ENCODE measurements around the gene OR4D2. TPM values are rescaled to one million over a fixed set of nuclear protein-coding genes. Genes with fewer than 3 reads are reported as not detected.

The OR4D2 gene
- polyA plus RNA-seq, 1 donor (not counting 4 experiments of a cell fraction or from before 2014, with no cell fraction given), result not detected

DNA sequence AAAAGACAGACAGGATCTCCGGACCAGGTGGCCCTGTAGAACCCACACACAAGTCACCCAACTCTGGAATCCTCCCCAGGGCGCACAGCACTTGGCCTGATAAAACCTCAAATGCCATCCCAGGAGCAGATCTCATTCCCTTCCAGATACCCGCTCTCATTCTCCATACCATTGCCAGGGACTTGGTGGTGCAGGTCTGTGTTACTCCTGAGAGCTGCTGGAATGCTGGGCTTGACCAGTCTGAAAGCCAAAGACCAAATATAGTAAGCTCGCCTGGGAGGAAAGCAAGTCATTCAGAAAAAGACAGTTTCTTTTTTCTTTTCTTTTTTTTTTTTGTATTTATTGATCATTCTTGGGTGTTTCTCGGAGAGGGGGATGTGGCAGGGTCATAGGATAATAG, 41.6 kb downstream of the OR4D2 start:
- dilution Hi-C loops (cut with MboI; ENCODE audit: extremely low pct_ligation_motif_present, low sequenced_read_pairs), result no loop called here
- DNase-seq (ENCODE audit: low read depth, low spot score), result no peak
- no peak overlapping the region for H3K4me2 ChIP-seq (ENCODE audit: control insufficient read depth, extremely low read depth, insufficient read depth, low read depth, low read length)
- H3K79me2 ChIP-seq (ENCODE audit: control insufficient read depth, insufficient read depth, low read length), result no peaks in the 10 kb centered on the region
- H3K9me1 ChIP-seq (ENCODE audit: control insufficient read depth, extremely low read depth, insufficient read depth, low read length), result no peaks in the 10 kb centered on the region
- no peak overlapping the region for H3K27ac ChIP-seq (ENCODE audit: control insufficient read depth, insufficient read depth, low read length)
- H3K27me3 ChIP-seq (ENCODE audit: control insufficient read depth, extremely low read depth, insufficient read depth, low read length), result no peaks in the 10 kb centered on the region
- H3K4me3 ChIP-seq (ENCODE audit: control insufficient read depth in 2 of 3, extremely low read depth in 1 of 3, insufficient read depth in 2 of 3, low read depth in 1 of 3, low read length in 3 of 3), result no peak overlapping the region
- H3K9ac ChIP-seq (ENCODE audit: control insufficient read depth, extremely low read depth, insufficient read depth, low read length), result no peak overlapping the region
- no peaks in the 10 kb centered on the region for H3K4me1 ChIP-seq (ENCODE audit: control insufficient read depth, extremely low read depth, insufficient read depth, low read length)
- no peak overlapping the region for H2AFZ ChIP-seq (ENCODE audit: control insufficient read depth, low read length)
- TF ChIP-seq EZH2 (IDR thresholded peaks at IDR 0.05; ENCODE audit: low read length), result no peak
- TF ChIP-seq, protein P1, sequence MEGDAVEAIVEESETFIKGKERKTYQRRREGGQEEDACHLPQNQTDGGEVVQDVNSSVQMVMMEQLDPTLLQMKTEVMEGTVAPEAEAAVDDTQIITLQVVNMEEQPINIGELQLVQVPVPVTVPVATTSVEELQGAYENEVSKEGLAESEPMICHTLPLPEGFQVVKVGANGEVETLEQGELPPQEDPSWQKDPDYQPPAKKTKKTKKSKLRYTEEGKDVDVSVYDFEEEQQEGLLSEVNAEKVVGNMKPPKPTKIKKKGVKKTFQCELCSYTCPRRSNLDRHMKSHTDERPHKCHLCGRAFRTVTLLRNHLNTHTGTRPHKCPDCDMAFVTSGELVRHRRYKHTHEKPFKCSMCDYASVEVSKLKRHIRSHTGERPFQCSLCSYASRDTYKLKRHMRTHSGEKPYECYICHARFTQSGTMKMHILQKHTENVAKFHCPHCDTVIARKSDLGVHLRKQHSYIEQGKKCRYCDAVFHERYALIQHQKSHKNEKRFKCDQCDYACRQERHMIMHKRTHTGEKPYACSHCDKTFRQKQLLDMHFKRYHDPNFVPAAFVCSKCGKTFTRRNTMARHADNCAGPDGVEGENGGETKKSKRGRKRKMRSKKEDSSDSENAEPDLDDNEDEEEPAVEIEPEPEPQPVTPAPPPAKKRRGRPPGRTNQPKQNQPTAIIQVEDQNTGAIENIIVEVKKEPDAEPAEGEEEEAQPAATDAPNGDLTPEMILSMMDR (optimal IDR thresholded peaks at IDR 0.05 in 1 of 3, IDR thresholded peaks at IDR 0.05 in 1 of 3, conservative IDR thresholded peaks at IDR 0.05 in 1 of 3; ENCODE audit: extremely low read depth in 1 of 3, insufficient read depth in 2 of 3, low read length in 3 of 3), result no peak
- no peaks in the 10 kb centered on the region for H3K9me3 ChIP-seq (ENCODE audit: control insufficient read depth, low read depth, low read length)
- H4K20me1 ChIP-seq (ENCODE audit: control insufficient read depth, extremely low read depth, insufficient read depth, low read length), result no peaks in the 10 kb centered on the region
- no peak for FAIRE-seq
- peaks cover 13 to 18% of the 10 kb centered on the region in 2 experiments for H3K36me3 ChIP-seq (ENCODE audit: control insufficient read depth in 2 of 2, extremely low read depth in 1 of 2, insufficient read depth in 2 of 2, low read length in 2 of 2)

GRCh38 chr17:58210922-58211321, 44.1 kb downstream of the OR4D2 start:
- no peak for DNase-seq (ENCODE audit: low read depth, low spot score)
- no peak overlapping the region for H3K27ac ChIP-seq (ENCODE audit: control insufficient read depth, insufficient read depth, low read length)
- H3K9ac ChIP-seq (ENCODE audit: control insufficient read depth, extremely low read depth, insufficient read depth, low read length), result no peak overlapping the region
- H3K36me3 ChIP-seq (ENCODE audit: control insufficient read depth in 2 of 2, extremely low read depth in 1 of 2, insufficient read depth in 2 of 2, low read length in 2 of 2), result peaks cover 13 to 21% of the 10 kb centered on the region in 2 experiments
- no peaks in the 10 kb centered on the region for H3K4me1 ChIP-seq (ENCODE audit: control insufficient read depth, extremely low read depth, insufficient read depth, low read length)
- TF ChIP-seq EZH2 (IDR thresholded peaks at IDR 0.05; ENCODE audit: low read length), result no peak
- TF ChIP-seq, protein P1 (optimal IDR thresholded peaks at IDR 0.05 in 1 of 3, IDR thresholded peaks at IDR 0.05 in 1 of 3, conservative IDR thresholded peaks at IDR 0.05 in 1 of 3; ENCODE audit: extremely low read depth in 1 of 3, insufficient read depth in 2 of 3, low read length in 3 of 3), result peak; percentile 17 to 38 (median 28)
- no peaks in the 10 kb centered on the region for H3K79me2 ChIP-seq (ENCODE audit: control insufficient read depth, insufficient read depth, low read length)
- no peaks in the 10 kb centered on the region for H3K9me3 ChIP-seq (ENCODE audit: control insufficient read depth, low read depth, low read length)
- H3K27me3 ChIP-seq (ENCODE audit: control insufficient read depth, extremely low read depth, insufficient read depth, low read length), result no peaks in the 10 kb centered on the region
- no peak overlapping the region for H3K4me3 ChIP-seq (ENCODE audit: control insufficient read depth in 2 of 3, extremely low read depth in 1 of 3, insufficient read depth in 2 of 3, low read depth in 1 of 3, low read length in 3 of 3)
- no peaks in the 10 kb centered on the region for H4K20me1 ChIP-seq (ENCODE audit: control insufficient read depth, extremely low read depth, insufficient read depth, low read length)
- H3K4me2 ChIP-seq (ENCODE audit: control insufficient read depth, extremely low read depth, insufficient read depth, low read depth, low read length), result no peak overlapping the region
- H2AFZ ChIP-seq (ENCODE audit: control insufficient read depth, low read length), result no peak overlapping the region
- dilution Hi-C loops (cut with MboI; ENCODE audit: extremely low pct_ligation_motif_present, low sequenced_read_pairs), result no loop called here
- no peaks in the 10 kb centered on the region for H3K9me1 ChIP-seq (ENCODE audit: control insufficient read depth, extremely low read depth, insufficient read depth, low read length)
- FAIRE-seq, result no peak

Measured in keratinocyte (primary cell).